AG04450 (cell line): ENCODE data around the gene DBH. TPM values are rescaled to one million over a fixed set of nuclear protein-coding genes. Genes with fewer than 3 reads are reported as not detected.

Source experiments
- CTCF ChIA-PET: fragments of 300-600, 350-600 bp; formaldehyde crosslinking; extraction: SDS; loops from one replicate; lab custom pipeline; 2022; ENCODE audit warnings: antibody characterized with exemption, inconsistent platforms; lab: Charles Lee
- POLR2A ChIA-PET: fragments of 350-600 bp; formaldehyde crosslinking; extraction: SDS; loops from one replicate; lab custom pipeline; 2021; ENCODE audit warnings: antibody characterized with exemption, inconsistent platforms; lab: Yijun Ruan, JAX
- DNase-seq: peaks from one replicate; pipeline ENCODE4 v3.0.0-alpha.2; 2011; ENCODE audit warnings: low read depth, low spot score
- H3K27ac ChIP-seq: one replicate; pipeline ENCODE4 v1.5.1; 2012; ENCODE audit warnings: low read depth, low read length, control low read depth
- H3K27me3 ChIP-seq: one replicate; pipeline ENCODE4 v1.6.0; 2012; ENCODE audit warnings: low read length; ENCODE audit not compliant: control insufficient read depth, insufficient read depth
- H3K4me3 ChIP-seq: 2 replicates; pipeline ENCODE4 v1.5.1; 2011; ENCODE audit warnings: mild to moderate bottlenecking, low read depth, low read length, control low read depth
- H3K9me3 ChIP-seq: 2 replicates; pipeline ENCODE4 v1.5.1; 2012; ENCODE audit warnings: low read length; ENCODE audit not compliant: control insufficient read depth, insufficient read depth
- CTCF ChIP-seq: IDR thresholded peaks from 2 replicates; pipeline ENCODE4 v1.5.1; 2011; ENCODE audit warnings: low read depth, low read length, control low read depth, inconsistent platforms
- polyA plus RNA-seq: library from polyadenylated mRNA; depleted of rRNA; stranded (reverse); fragments of >200 nt; gene quantifications from 2 replicates; pipeline ENCODE4 v1.2.3, GENCODE V29; 2011

The DBH gene
- polyA plus RNA-seq, 1 experiment = not detected

- H3K27ac ChIP-seq = no peak overlapping the region
- no peak overlapping the region for H3K4me3 ChIP-seq
- no peaks in the 10 kb centered on the region for H3K9me3 ChIP-seq
- no peak for DNase-seq
- ChIA-PET CTCF (no interaction called here), POLR2A (no interaction called here)
- peaks cover 2% of the 10 kb centered on the region for H3K27me3 ChIP-seq
- no peak for TF ChIP-seq CTCF
Measured at GRCh38 chr9:133694686-133695085, 58.5 kb downstream of the DBH start.

GRCh38 chr9:133696071-133696472 is 59.9 kb downstream of the DBH start:
- ChIA-PET POLR2A (no interaction called here), CTCF (no interaction called here)
- H3K27me3 ChIP-seq = peaks cover 2% of the 10 kb centered on the region
- no peak overlapping the region for H3K4me3 ChIP-seq
- no peaks in the 10 kb centered on the region for H3K9me3 ChIP-seq
- no peak for DNase-seq
- H3K27ac ChIP-seq = no peak overlapping the region
- TF ChIP-seq CTCF = no peak

GRCh38 chr9:133699546-133699945 is 63.4 kb downstream of the DBH start:
- ChIA-PET CTCF (no interaction called here), POLR2A (no interaction called here)
- no peak for TF ChIP-seq CTCF
- Histone ChIP-seq H3K9me3 (peaks cover 2% of the 10 kb centered on the region; the same call in 1 of the 2 replicates), H3K27ac (no peak overlapping the region), H3K27me3 (peaks cover 8% of the 10 kb centered on the region), H3K4me3 (no peak overlapping the region)
- DNase-seq = no peak

- POLR2A ChIA-PET = no interaction called here
- CTCF ChIA-PET = no interaction called here
- H3K4me3 ChIP-seq = no peak overlapping the region
Measured at GRCh38 chr9:133700819-133701320, 64.7 kb downstream of the DBH start.

More at GRCh38 chr9:133700819-133701320, 64.7 kb downstream of the DBH start:
- no peak for TF ChIP-seq CTCF
- peaks cover 8% of the 10 kb centered on the region for H3K27me3 ChIP-seq
- DNase-seq = no peak
- H3K27ac ChIP-seq = no peak overlapping the region
- H3K9me3 ChIP-seq = peaks cover 2% of the 10 kb centered on the region; the same call in 1 of the 2 replicates
